Neural crest cell (in vitro differentiated cells): ENCODE data around the gene TPPP2. TPM values are rescaled to one million over a fixed set of nuclear protein-coding genes. Genes with fewer than 3 reads are reported as not detected.
A peak's percentile ranks its signal among the peaks of the same experiment; 100 is the strongest.

Experiments used
- DNase-seq: peaks from one replicate; pipeline ENCODE4 v3.0.0; 2021; ENCODE audit warnings: low read depth, mixed read lengths, low spot score
- H3K27ac Mint-ChIP-seq: one replicate; pipeline ENCODE4 v1.8.0; 2021; ENCODE audit warnings: mild to moderate bottlenecking, mixed read lengths; ENCODE audit not compliant: unreplicated experiment
- H3K27me3 Mint-ChIP-seq: 2 replicates; pipeline ENCODE4 v1.8.0; 2021; ENCODE audit warnings: low read depth, mild to moderate bottlenecking, mixed read lengths
- H3K36me3 Mint-ChIP-seq: 2 replicates; pipeline ENCODE4 v1.8.0; 2021; ENCODE audit warnings: low read depth, mild to moderate bottlenecking, mixed read lengths
- H3K4me1 Mint-ChIP-seq: 2 replicates; pipeline ENCODE4 v1.8.0; 2021; ENCODE audit warnings: mixed read lengths
- H3K4me3 Mint-ChIP-seq: one replicate; pipeline ENCODE4 v1.8.0; 2021; ENCODE audit warnings: mild to moderate bottlenecking, mixed read lengths
- H3K9me3 Mint-ChIP-seq: 2 replicates; pipeline ENCODE4 v1.8.0; 2021; ENCODE audit warnings: mixed read lengths
- CTCF ChIP-seq: fragments of 200-600 bp; sonication (generic); conservative IDR thresholded peaks from 2 replicates; pipeline ENCODE4 v1.5.0; 2021; ENCODE audit warnings: antibody characterized with exemption, mild to moderate bottlenecking
- total RNA-seq: library from RNA; stranded (reverse); gene quantifications from 2 replicates; pipeline ENCODE4 v1.2.1, GENCODE V29; 2021

The TPPP2 gene
- total RNA-seq, 1 donor from 2014 or later: not detected

- TF ChIP-seq CTCF: no peak
- DNase-seq: no peak
- no peaks in the 10 kb centered on the region for H3K36me3 Mint-ChIP-seq
- no peak overlapping the region for H3K4me3 Mint-ChIP-seq
- H3K4me1 Mint-ChIP-seq: peaks cover 10% of the 10 kb centered on the region
- peaks cover 20% of the 10 kb centered on the region for H3K27me3 Mint-ChIP-seq
- H3K27ac Mint-ChIP-seq: no peak overlapping the region
- no peaks in the 10 kb centered on the region for H3K9me3 Mint-ChIP-seq
Measured at GRCh38 chr14:21018286-21018685, 11.7 kb upstream of the TPPP2 start.

GRCh38 chr14:21018781-21019180 is 11.2 kb upstream of the TPPP2 start:
- Mint-ChIP-seq H3K27me3 (peaks cover 25% of the 10 kb centered on the region), H3K4me3 (peak overlapping the region; percentile 7), H3K27ac (no peak overlapping the region), H3K36me3 (no peaks in the 10 kb centered on the region), H3K9me3 (no peaks in the 10 kb centered on the region), H3K4me1 (peaks cover 13% of the 10 kb centered on the region)
- TF ChIP-seq CTCF: no peak
- DNase-seq: no peak

GRCh38 chr14:21019366-21019765 is 10.7 kb upstream of the TPPP2 start:
- no peak for DNase-seq
- Mint-ChIP-seq H3K27ac (no peak overlapping the region), H3K36me3 (no peaks in the 10 kb centered on the region), H3K9me3 (no peaks in the 10 kb centered on the region), H3K27me3 (peaks cover 31% of the 10 kb centered on the region), H3K4me1 (peaks cover 19% of the 10 kb centered on the region), H3K4me3 (peak overlapping the region; percentile 7)
- TF ChIP-seq CTCF: no peak

- Mint-ChIP-seq H3K36me3 (no peaks in the 10 kb centered on the region), H3K9me3 (no peaks in the 10 kb centered on the region), H3K27ac (no peak overlapping the region), H3K4me1 (peaks cover 14% of the 10 kb centered on the region), H3K27me3 (peaks cover 38% of the 10 kb centered on the region), H3K4me3 (peak overlapping the region; percentile 57)
- no peak for TF ChIP-seq CTCF
- DNase-seq: no peak
Measured at GRCh38 chr14:21020977-21021545, 9.0 kb upstream of the TPPP2 start.

- no peak for TF ChIP-seq CTCF
- Mint-ChIP-seq H3K27ac (no peak overlapping the region), H3K4me3 (peak overlapping the region; percentile 38), H3K27me3 (peaks cover 44% of the 10 kb centered on the region), H3K4me1 (peaks cover 19% of the 10 kb centered on the region), H3K36me3 (no peaks in the 10 kb centered on the region), H3K9me3 (no peaks in the 10 kb centered on the region)
- DNase-seq: no peak
Measured at GRCh38 chr14:21022686-21023085, 7.3 kb upstream of the TPPP2 start.
